ENCODE measurements around the gene HERC6. TPM values are rescaled to one million over a fixed set of nuclear protein-coding genes. Genes with fewer than 3 reads are reported as not detected.

Gene HERC6
- total RNA-seq, 1 experiment from 2014 or later: 1.2 TPM

DNA sequence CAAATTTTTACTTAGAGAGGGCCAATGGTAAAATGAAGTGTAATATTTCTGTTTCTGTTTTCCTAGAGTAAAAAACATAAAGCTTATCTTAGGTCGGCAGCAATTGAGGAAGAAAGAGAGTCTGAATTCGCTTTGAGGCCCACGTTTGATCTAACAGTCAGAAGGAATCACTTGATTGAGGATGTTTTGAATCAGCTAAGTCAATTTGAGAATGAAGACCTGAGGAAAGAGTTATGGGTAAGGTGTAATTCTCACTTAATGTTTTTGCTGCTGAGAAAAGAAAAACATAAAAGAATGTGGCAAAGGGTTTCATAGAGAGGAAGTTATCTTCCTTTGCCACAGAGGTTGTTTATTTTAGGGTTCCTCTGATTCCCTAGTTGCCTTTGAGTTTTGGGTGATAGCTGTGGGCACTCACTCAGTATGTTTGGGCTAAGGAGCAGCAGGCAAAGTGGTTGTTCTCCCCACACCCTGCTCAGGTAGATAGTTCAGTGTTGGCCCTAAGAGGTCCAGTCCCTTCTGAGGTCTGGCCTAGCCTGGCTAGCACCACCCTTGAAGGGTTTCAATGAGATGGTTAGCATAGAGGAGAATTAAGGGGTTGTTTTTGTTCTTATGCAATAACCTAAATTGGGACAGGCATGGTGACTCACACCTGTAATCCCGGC lies 110.6 kb downstream of the HERC6 start:
- H3K27me3 ChIP-seq: no peaks in the 10 kb centered on the region
- no peaks in the 10 kb centered on the region for H3K9me3 ChIP-seq (replicated peaks)
- H3K27ac ChIP-seq: no peak overlapping the region
- H3K4me1 ChIP-seq: no peaks in the 10 kb centered on the region
- DNase-seq: no peak
- no peak overlapping the region for H3K4me3 ChIP-seq
- H3K36me3 ChIP-seq: peaks cover 8% of the 10 kb centered on the region; the same call in 1 of the 2 replicates

Other genes starting within 250 kb of the HERC6 start
- gene ABCG2, start 220.2 kb upstream of the HERC6 start, total RNA-seq (2014; rRNA removed; shearing (Covaris generic)): 0.12 and 0.35 TPM in 2 replicates
- gene PPM1K, start 94.3 kb upstream of the HERC6 start, total RNA-seq (2014; rRNA removed; shearing (Covaris generic)): 19.3 and 23.0 TPM in 2 replicates
- gene HERC5, start 78.3 kb downstream of the HERC6 start, total RNA-seq (2014; rRNA removed; shearing (Covaris generic)): 46.3 and 49.6 TPM in 2 replicates
- 155 TPM in 2 replicates for gene PYURF, start 144.9 kb downstream of the HERC6 start, total RNA-seq (2014; rRNA removed; shearing (Covaris generic))
- 29.7 and 31.8 TPM in 2 replicates for gene HERC3, start 213.6 kb downstream of the HERC6 start, total RNA-seq (2014; rRNA removed; shearing (Covaris generic))

Data from SJCRH30 (cell line).